ENCODE results near the gene ACBD6. TPM values are rescaled to one million over a fixed set of nuclear protein-coding genes. Genes with fewer than 3 reads are reported as not detected.

The ACBD6 gene
- total RNA-seq, 1 experiment from 2014 or later: 48.5 TPM

GRCh38 chr1:180415985-180416633 is 86.3 kb downstream of the ACBD6 start:
- ChIA-PET POLR2A (interaction anchor here (0.7 kb wide), 1 partner anchor 58 kb away, joined by 3 read pairs; no protein-coding TSS in a partner anchor), CTCF (interaction anchor here (0.6 to 1.2 kb wide), 3 partner anchors 163 to 579 kb away, joined by 3 to 14 read pairs (median 5); no protein-coding TSS in a partner anchor)
- ATAC-seq (peak; percentile 73; the same call in 1 of the 2 replicates), DNase-seq (ENCODE audit: low read depth, low spot score) (peak; percentile 41)
- Histone ChIP-seq H3K4me1 (ENCODE audit: control insufficient read depth, insufficient read depth, low read length) (no peaks in the 10 kb centered on the region), H3K27me3 (ENCODE audit: control insufficient read depth, insufficient read depth, low read length) (no peaks in the 10 kb centered on the region), H3K9me3 (ENCODE audit: control insufficient read depth, insufficient read depth, low read depth, low read length) (no peaks in the 10 kb centered on the region), H3K27ac (ENCODE audit: low read length) (no peak overlapping the region), H3K4me3 (ENCODE audit: low read depth in 2 of 2, low read length in 2 of 2) (no peak overlapping the region), H3K36me3 (ENCODE audit: control insufficient read depth, insufficient read depth, low read length) (no peaks in the 10 kb centered on the region; the same call in 1 of the 2 replicates)
- in situ Hi-C loops (cut with HindIII; ENCODE audit: low pct_unique_long_range_greater_than_20kb, low sequenced_read_pairs): no loop called here
- intact Hi-C loops (cut with micrococcal nuclease; ENCODE audit: unreplicated experiment): loop anchor here (1.0 to 2.0 kb wide), 2 partner anchors 163 to 228 kb away; no protein-coding TSS in a partner anchor
- no TSS peak for BruUV-seq (replicated peaks)
- TF ChIP-seq CTCF (IDR thresholded peaks at IDR 0.05) (peak; percentile 74; the same call in 1 of the 2 replicates), SIN3A (IDR thresholded peaks at IDR 0.05; ENCODE audit: borderline replicate concordance, insufficient read depth, low read depth, low read length) (no peak), TCF7L2 (IDR thresholded peaks at IDR 0.05; ENCODE audit: low read depth, low read length) (no peak), POLR2AphosphoS5 (IDR thresholded peaks at IDR 0.05; ENCODE audit: low read depth, low read length) (no peak)

GRCh38 chr1:180415236-180415848 is 87.0 kb downstream of the ACBD6 start:
- Histone ChIP-seq H3K36me3 (ENCODE audit: control insufficient read depth, insufficient read depth, low read length) (no peaks in the 10 kb centered on the region; the same call in 1 of the 2 replicates), H3K27me3 (ENCODE audit: control insufficient read depth, insufficient read depth, low read length) (no peaks in the 10 kb centered on the region), H3K4me3 (ENCODE audit: low read depth in 2 of 2, low read length in 2 of 2) (no peak overlapping the region), H3K4me1 (ENCODE audit: control insufficient read depth, insufficient read depth, low read length) (no peaks in the 10 kb centered on the region), H3K9me3 (ENCODE audit: control insufficient read depth, insufficient read depth, low read depth, low read length) (no peaks in the 10 kb centered on the region), H3K27ac (ENCODE audit: low read length) (no peak overlapping the region)
- no TSS peak for BruUV-seq (replicated peaks)
- ATAC-seq (no peak), DNase-seq (ENCODE audit: low read depth, low spot score) (no peak)
- TF ChIP-seq SIN3A (IDR thresholded peaks at IDR 0.05; ENCODE audit: borderline replicate concordance, insufficient read depth, low read depth, low read length) (no peak), POLR2AphosphoS5 (IDR thresholded peaks at IDR 0.05; ENCODE audit: low read depth, low read length) (no peak), TCF7L2 (IDR thresholded peaks at IDR 0.05; ENCODE audit: low read depth, low read length) (no peak), CTCF (IDR thresholded peaks at IDR 0.05) (no peak)
- TF ChIP-seq, protein P1, sequence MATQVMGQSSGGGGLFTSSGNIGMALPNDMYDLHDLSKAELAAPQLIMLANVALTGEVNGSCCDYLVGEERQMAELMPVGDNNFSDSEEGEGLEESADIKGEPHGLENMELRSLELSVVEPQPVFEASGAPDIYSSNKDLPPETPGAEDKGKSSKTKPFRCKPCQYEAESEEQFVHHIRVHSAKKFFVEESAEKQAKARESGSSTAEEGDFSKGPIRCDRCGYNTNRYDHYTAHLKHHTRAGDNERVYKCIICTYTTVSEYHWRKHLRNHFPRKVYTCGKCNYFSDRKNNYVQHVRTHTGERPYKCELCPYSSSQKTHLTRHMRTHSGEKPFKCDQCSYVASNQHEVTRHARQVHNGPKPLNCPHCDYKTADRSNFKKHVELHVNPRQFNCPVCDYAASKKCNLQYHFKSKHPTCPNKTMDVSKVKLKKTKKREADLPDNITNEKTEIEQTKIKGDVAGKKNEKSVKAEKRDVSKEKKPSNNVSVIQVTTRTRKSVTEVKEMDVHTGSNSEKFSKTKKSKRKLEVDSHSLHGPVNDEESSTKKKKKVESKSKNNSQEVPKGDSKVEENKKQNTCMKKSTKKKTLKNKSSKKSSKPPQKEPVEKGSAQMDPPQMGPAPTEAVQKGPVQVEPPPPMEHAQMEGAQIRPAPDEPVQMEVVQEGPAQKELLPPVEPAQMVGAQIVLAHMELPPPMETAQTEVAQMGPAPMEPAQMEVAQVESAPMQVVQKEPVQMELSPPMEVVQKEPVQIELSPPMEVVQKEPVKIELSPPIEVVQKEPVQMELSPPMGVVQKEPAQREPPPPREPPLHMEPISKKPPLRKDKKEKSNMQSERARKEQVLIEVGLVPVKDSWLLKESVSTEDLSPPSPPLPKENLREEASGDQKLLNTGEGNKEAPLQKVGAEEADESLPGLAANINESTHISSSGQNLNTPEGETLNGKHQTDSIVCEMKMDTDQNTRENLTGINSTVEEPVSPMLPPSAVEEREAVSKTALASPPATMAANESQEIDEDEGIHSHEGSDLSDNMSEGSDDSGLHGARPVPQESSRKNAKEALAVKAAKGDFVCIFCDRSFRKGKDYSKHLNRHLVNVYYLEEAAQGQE (IDR thresholded peaks at IDR 0.05; ENCODE audit: insufficient read depth in 1 of 2, low read depth in 2 of 2, low read length in 1 of 2): no peak
- intact Hi-C loops (cut with micrococcal nuclease; ENCODE audit: unreplicated experiment) (no loop called here), in situ Hi-C loops (cut with HindIII; ENCODE audit: low pct_unique_long_range_greater_than_20kb, low sequenced_read_pairs) (no loop called here)
- ChIA-PET CTCF (interaction anchor here (0.6 to 1.2 kb wide), 3 partner anchors 162 to 580 kb away, joined by 3 to 14 read pairs (median 5); no protein-coding TSS in a partner anchor), POLR2A (interaction anchor here (0.7 kb wide), 1 partner anchor 57 kb away, joined by 3 read pairs; no protein-coding TSS in a partner anchor)

All from Panc1 (cell line).